ENCODE measurements around the gene MCUR1. TPM values are rescaled to one million over a fixed set of nuclear protein-coding genes. Genes with fewer than 3 reads are reported as not detected.

Gene MCUR1
- total and polyA plus RNA-seq, 2 donors from 2014 or later, result 24.1 to 39.8 TPM

- TF ChIP-seq, protein P1, sequence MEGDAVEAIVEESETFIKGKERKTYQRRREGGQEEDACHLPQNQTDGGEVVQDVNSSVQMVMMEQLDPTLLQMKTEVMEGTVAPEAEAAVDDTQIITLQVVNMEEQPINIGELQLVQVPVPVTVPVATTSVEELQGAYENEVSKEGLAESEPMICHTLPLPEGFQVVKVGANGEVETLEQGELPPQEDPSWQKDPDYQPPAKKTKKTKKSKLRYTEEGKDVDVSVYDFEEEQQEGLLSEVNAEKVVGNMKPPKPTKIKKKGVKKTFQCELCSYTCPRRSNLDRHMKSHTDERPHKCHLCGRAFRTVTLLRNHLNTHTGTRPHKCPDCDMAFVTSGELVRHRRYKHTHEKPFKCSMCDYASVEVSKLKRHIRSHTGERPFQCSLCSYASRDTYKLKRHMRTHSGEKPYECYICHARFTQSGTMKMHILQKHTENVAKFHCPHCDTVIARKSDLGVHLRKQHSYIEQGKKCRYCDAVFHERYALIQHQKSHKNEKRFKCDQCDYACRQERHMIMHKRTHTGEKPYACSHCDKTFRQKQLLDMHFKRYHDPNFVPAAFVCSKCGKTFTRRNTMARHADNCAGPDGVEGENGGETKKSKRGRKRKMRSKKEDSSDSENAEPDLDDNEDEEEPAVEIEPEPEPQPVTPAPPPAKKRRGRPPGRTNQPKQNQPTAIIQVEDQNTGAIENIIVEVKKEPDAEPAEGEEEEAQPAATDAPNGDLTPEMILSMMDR (IDR thresholded peaks at IDR 0.05; ENCODE audit: borderline replicate concordance, extremely low read depth, insufficient read depth), result no peak
- H3K36me3 ChIP-seq (ENCODE audit: control insufficient read depth in 2 of 3, insufficient read depth in 3 of 3, low read length in 3 of 3), result no peaks in the 10 kb centered on the region
- no peaks in the 10 kb centered on the region for H3K9me3 ChIP-seq (ENCODE audit: control insufficient read depth in 2 of 3, insufficient read depth in 1 of 3, low read length in 3 of 3)
- H3K9ac ChIP-seq (ENCODE audit: low read length in 3 of 3), result no peak overlapping the region
- H3K27ac ChIP-seq (ENCODE audit: low read depth in 2 of 2, low read length in 2 of 2), result no peak overlapping the region
- no peaks in the 10 kb centered on the region for H3K27me3 ChIP-seq (ENCODE audit: control insufficient read depth, insufficient read depth, low read length)
- H3K4me1 ChIP-seq (ENCODE audit: control insufficient read depth in 2 of 3, insufficient read depth in 2 of 3, low read depth in 1 of 3, low read length in 3 of 3), result peaks cover 0 to 2% (median 0%) of the 10 kb centered on the region in 3 donors
- no peak for FAIRE-seq
- H3K4me3 ChIP-seq (ENCODE audit: low read length in 3 of 3), result no peak overlapping the region
- DNase-seq, result no peak
- intact Hi-C loops (cut with DNase I), result no loop called here
These were observed 50.5 kb downstream of the MCUR1 start for GRCh38 chr6:13763740-13764381.

DNA sequence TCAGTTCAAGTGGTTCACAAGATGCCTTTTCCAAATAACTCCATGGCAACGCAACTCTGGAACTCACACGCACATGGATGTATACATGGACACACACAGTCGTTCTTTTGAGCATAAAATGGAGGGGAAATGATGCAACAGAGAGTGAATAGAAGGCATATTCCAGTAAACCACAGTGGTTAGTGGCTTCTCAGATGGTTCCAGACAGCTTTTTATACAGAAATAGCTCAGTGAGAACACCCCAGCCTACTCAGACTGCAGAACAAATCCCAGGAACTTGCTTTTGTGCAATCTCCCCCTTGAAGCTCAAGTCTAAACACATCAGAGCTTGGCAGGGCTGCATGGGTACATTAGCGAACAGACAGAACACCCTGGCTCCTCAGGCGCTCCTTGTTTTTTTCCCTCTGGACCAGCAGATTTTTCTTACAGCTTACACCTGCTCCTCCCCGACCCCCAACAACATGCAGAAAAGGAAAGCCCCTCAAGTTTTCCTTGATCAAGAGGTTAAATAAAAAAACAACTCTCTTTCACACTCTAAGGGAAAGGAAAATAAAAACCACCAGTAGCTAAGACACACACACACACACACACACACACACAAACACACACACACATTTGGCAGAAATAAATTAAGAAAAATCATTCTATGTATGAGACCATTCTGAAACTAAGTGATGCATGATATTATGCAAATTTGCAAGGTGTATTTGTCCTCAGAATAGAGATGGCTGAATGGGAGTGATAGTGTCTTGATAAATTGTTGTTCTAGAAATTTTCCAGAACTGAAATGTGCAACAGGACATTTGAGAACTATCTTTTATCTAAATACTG is 51.5 kb downstream of the MCUR1 start:
- Histone ChIP-seq H3K27me3 (ENCODE audit: control insufficient read depth, insufficient read depth, low read length) (no peaks in the 10 kb centered on the region), H3K4me1 (ENCODE audit: control insufficient read depth in 2 of 3, insufficient read depth in 2 of 3, low read depth in 1 of 3, low read length in 3 of 3) (peaks cover 0 to 2% (median 0%) of the 10 kb centered on the region in 3 donors), H3K4me3 (ENCODE audit: low read length in 3 of 3) (no peak overlapping the region), H3K36me3 (ENCODE audit: control insufficient read depth in 2 of 3, insufficient read depth in 3 of 3, low read length in 3 of 3) (no peaks in the 10 kb centered on the region), H3K9ac (ENCODE audit: low read length in 3 of 3) (no peak overlapping the region), H3K9me3 (ENCODE audit: control insufficient read depth in 2 of 3, insufficient read depth in 1 of 3, low read length in 3 of 3) (no peaks in the 10 kb centered on the region), H3K27ac (ENCODE audit: low read depth in 2 of 2, low read length in 2 of 2) (no peak overlapping the region)
- TF ChIP-seq, protein P1 (IDR thresholded peaks at IDR 0.05; ENCODE audit: borderline replicate concordance, extremely low read depth, insufficient read depth), result no peak
- intact Hi-C loops (cut with DNase I), result no loop called here
- DNase-seq (no peak), FAIRE-seq (no peak)

DNA sequence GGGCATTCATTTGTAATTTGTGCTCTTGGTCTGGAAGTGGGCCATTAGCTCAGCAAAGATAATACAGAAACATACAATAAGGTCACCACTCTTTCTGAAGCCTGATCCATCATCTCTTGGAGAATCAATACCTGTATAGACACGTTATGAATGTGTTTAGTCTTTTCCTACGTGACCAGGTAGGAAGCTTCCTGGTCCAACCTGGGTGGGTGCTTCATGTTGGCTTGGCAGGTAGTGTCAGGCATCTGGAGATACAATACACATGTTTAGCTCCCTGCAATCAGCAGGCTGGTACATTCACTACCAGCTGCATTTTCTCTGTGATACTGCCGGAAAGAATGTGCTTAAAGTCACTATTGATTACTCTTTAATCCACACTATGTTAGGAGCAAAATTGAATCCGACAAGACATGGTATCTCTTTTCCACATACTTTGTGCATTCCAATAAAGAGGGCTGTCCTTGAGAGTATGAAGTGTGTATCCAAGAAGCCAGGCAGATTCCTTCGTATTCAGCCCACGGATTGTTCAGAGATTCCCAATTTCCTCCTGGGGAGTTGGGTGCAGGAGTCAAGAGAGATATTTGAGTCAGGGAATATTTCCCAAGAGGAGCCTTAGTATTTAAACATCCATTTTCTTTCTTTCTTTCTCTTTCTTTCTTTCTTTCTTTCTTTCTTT is 52.9 kb downstream of the MCUR1 start:
- no peaks in the 10 kb centered on the region for H3K4me1 ChIP-seq (ENCODE audit: control insufficient read depth in 2 of 3, insufficient read depth in 2 of 3, low read depth in 1 of 3, low read length in 3 of 3)
- FAIRE-seq, result no peak
- H3K36me3 ChIP-seq (ENCODE audit: control insufficient read depth in 2 of 3, insufficient read depth in 3 of 3, low read length in 3 of 3), result no peaks in the 10 kb centered on the region
- H3K4me3 ChIP-seq (ENCODE audit: low read length in 3 of 3), result no peak overlapping the region
- intact Hi-C loops (cut with DNase I), result no loop called here
- TF ChIP-seq, protein P1 (IDR thresholded peaks at IDR 0.05; ENCODE audit: borderline replicate concordance, extremely low read depth, insufficient read depth), result no peak
- no peak overlapping the region for H3K27ac ChIP-seq (ENCODE audit: low read depth in 2 of 2, low read length in 2 of 2)
- H3K27me3 ChIP-seq (ENCODE audit: control insufficient read depth, insufficient read depth, low read length), result no peaks in the 10 kb centered on the region
- H3K9ac ChIP-seq (ENCODE audit: low read length in 3 of 3), result no peak overlapping the region
- H3K9me3 ChIP-seq (ENCODE audit: control insufficient read depth in 2 of 3, insufficient read depth in 1 of 3, low read length in 3 of 3), result no peaks in the 10 kb centered on the region
- DNase-seq, result no peak

Data from kidney (tissue), 14 donors.